DND-41 (cell line): Measurements from ENCODE around the gene GRAMD1A.

Source experiments
- ATAC-seq: fragments of 200-7000 bp; cut with Tn5 transposase; 3 replicates; pipeline ENCODE4 v1.9.1; 2021; ENCODE audit warnings: low read depth; ENCODE audit not compliant: insufficient read depth
- DNase-seq: peaks from one replicate; pipeline ENCODE4 v3.0.0-alpha.2; 2020
- H2AFZ ChIP-seq: 2 replicates; pipeline ENCODE4 v1.6.0; 2012; ENCODE audit warnings: low read depth, low read length
- H3K27ac ChIP-seq: 2 replicates; pipeline ENCODE4 v1.5.1; 2012; ENCODE audit warnings: low read length, inconsistent platforms
- H3K27me3 ChIP-seq: fragments of 200-600 bp; sonication (generic); 2 replicates; pipeline ENCODE4 v1.6.0; 2012; ENCODE audit warnings: low read length, mild to moderate bottlenecking, inconsistent platforms; ENCODE audit not compliant: insufficient read depth, poor library complexity
- H3K36me3 ChIP-seq: 2 replicates; pipeline ENCODE4 v1.5.1; 2012; ENCODE audit warnings: low read length, inconsistent platforms; ENCODE audit not compliant: insufficient read depth
- H3K4me1 ChIP-seq: 2 replicates; pipeline ENCODE4 v1.5.1; 2012; ENCODE audit warnings: mild to moderate bottlenecking, low read length; ENCODE audit not compliant: insufficient read depth
- H3K4me2 ChIP-seq: 2 replicates; pipeline ENCODE4 v1.6.0; 2012; ENCODE audit warnings: mild to moderate bottlenecking, moderate library complexity, low read length, inconsistent platforms; ENCODE audit not compliant: insufficient read depth
- H3K4me3 ChIP-seq, 2 experiments: fragments of 200-600 bp in 1 of 2; shearing (Covaris generic) in 1 of 2; 2 replicates each; pipeline ENCODE4 v1.5.1; 2012 to 2016; ENCODE audit warnings: inconsistent platforms in 2 of 2, low read length in 2 of 2, mild to moderate bottlenecking in 2 of 2, low read depth in 1 of 2, moderate library complexity in 1 of 2
- H3K79me2 ChIP-seq: 2 replicates; pipeline ENCODE4 v1.6.0; 2012; ENCODE audit warnings: low read length, inconsistent platforms; ENCODE audit not compliant: insufficient read depth
- H3K9ac ChIP-seq: 2 replicates; pipeline ENCODE4 v1.6.0; 2012; ENCODE audit warnings: low read depth, mild to moderate bottlenecking, inconsistent platforms, low read length, moderate library complexity
- H3K9me3 ChIP-seq: 2 replicates; pipeline ENCODE4 v1.5.1; 2012; ENCODE audit warnings: low read length, moderate library complexity, mild to moderate bottlenecking, inconsistent platforms; ENCODE audit not compliant: insufficient read depth, severe bottlenecking
- H4K20me1 ChIP-seq: 2 replicates; pipeline ENCODE4 v1.6.0; 2012; ENCODE audit warnings: low read length; ENCODE audit not compliant: insufficient read depth
- EZH2 ChIP-seq: IDR thresholded peaks from 3 replicates; pipeline ENCODE4 v1.6.1; 2012; ENCODE audit warnings: borderline replicate concordance, low read depth, mild to moderate bottlenecking, moderate library complexity, low read length, inconsistent platforms; ENCODE audit not compliant: severe bottlenecking
- TF ChIP-seq, protein P1 (sequence below): IDR thresholded peaks from 2 replicates; pipeline ENCODE4 v1.5.1; 2012; ENCODE audit warnings: borderline replicate concordance, low read length, moderate library complexity, mild to moderate bottlenecking; ENCODE audit not compliant: poor library complexity, severe bottlenecking; ENCODE audit errors: extremely low read depth

The GRAMD1A gene

DNA sequence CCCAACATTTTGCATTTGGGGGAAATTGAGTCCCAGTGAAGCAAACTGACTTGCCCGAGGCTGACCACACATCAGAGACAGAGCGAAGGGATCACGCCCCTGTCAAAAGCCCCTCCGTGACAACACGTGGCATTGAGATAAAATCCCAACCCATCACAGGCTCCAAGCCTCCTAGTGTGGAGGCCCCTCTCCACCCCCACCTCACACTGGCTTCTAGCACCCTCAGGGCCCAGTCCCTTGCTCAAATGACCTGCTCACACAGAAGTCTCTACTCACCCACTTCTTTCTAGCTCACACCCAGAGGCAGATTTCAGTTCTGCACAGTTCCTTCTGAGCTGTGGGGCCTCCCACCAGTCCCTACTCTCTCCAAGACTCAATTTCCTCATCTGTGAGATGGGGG is 51.7 kb downstream of the GRAMD1A start:
- no peaks in the 10 kb centered on the region for H4K20me1 ChIP-seq
- H3K4me1 ChIP-seq: no peaks in the 10 kb centered on the region
- H2AFZ ChIP-seq: no peak overlapping the region
- H3K36me3 ChIP-seq: no peaks in the 10 kb centered on the region
- DNase-seq: no peak
- H3K4me3 ChIP-seq: no peak overlapping the region
- no peak overlapping the region for H3K9ac ChIP-seq
- ATAC-seq: no peak
- H3K4me2 ChIP-seq: no peak overlapping the region
- H3K79me2 ChIP-seq: no peaks in the 10 kb centered on the region
- H3K27me3 ChIP-seq: peaks cover 19% of the 10 kb centered on the region
- TF ChIP-seq, protein P1, sequence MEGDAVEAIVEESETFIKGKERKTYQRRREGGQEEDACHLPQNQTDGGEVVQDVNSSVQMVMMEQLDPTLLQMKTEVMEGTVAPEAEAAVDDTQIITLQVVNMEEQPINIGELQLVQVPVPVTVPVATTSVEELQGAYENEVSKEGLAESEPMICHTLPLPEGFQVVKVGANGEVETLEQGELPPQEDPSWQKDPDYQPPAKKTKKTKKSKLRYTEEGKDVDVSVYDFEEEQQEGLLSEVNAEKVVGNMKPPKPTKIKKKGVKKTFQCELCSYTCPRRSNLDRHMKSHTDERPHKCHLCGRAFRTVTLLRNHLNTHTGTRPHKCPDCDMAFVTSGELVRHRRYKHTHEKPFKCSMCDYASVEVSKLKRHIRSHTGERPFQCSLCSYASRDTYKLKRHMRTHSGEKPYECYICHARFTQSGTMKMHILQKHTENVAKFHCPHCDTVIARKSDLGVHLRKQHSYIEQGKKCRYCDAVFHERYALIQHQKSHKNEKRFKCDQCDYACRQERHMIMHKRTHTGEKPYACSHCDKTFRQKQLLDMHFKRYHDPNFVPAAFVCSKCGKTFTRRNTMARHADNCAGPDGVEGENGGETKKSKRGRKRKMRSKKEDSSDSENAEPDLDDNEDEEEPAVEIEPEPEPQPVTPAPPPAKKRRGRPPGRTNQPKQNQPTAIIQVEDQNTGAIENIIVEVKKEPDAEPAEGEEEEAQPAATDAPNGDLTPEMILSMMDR: no peak
- TF ChIP-seq EZH2: no peak
- H3K27ac ChIP-seq: no peak overlapping the region
- no peaks in the 10 kb centered on the region for H3K9me3 ChIP-seq

DNA sequence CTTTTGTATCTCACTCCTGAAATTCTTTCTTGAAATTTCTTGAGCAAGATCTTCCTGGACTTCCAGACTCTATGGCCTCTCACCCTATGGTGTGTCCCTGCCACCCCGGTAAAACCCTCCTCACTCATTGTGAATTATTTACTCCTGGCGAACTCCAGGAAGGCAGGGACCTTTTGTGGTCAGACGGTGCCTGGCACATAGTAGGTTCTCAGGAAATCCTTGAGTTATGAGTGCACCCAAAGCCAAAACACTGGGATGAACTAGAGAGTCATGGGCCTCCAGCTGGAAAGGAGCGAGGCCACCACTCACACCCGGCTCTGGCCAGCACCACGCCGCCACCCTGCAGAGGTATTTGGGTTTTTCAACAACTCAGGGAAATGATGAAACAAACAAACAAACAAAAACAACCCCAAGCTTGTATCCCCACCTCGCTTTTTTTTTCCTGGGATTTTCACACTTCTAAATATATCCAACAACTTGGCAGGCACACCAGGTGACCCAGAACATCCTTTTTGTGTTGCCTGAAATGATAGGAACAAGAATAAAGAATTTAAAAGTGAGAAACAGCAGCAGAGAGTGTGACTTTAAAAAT is 52.6 kb downstream of the GRAMD1A start:
- Histone ChIP-seq H3K4me1 (no peaks in the 10 kb centered on the region), H2AFZ (no peak overlapping the region), H3K79me2 (no peaks in the 10 kb centered on the region), H3K9me3 (no peaks in the 10 kb centered on the region), H4K20me1 (no peaks in the 10 kb centered on the region), H3K36me3 (no peaks in the 10 kb centered on the region), H3K4me3 (no peak overlapping the region), H3K27me3 (peaks cover 22% of the 10 kb centered on the region), H3K4me2 (no peak overlapping the region), H3K27ac (no peak overlapping the region), H3K9ac (no peak overlapping the region)
- DNase-seq (no peak), ATAC-seq (no peak)
- TF ChIP-seq, protein P1: no peak
- TF ChIP-seq EZH2: no peak

DNA sequence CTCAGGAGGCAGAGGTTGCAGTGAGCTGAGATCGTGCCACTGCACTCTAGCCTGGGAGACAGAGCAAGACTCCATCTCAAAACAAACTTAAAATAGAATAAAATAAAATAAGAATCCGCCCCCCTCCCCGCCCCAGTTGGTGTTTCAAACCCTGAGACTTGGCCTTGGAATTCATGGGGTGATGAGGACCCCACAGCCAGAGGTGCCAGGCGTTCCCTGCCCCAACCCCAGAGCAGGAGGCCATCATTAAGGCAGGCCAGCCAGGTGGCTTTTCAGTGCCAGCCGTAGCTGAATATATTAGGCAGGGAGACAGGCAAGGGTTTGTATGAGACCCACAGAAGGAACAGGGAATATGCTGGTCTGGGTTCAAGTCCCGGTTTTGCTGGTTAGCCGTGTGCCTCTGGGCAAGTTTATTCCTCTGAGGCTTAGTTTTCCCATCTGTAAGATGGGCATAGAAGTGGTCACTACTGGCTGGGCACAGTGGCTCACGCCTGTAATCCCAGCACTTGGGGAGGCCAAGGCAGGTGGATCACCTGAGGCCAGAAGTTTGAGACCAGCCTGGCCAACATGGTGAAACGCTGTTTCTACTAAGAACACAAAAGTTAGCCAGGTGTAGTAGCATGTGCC is 53.7 kb downstream of the GRAMD1A start:
- no peak overlapping the region for H2AFZ ChIP-seq
- no peaks in the 10 kb centered on the region for H3K36me3 ChIP-seq
- peaks cover 22% of the 10 kb centered on the region for H3K27me3 ChIP-seq
- H3K4me3 ChIP-seq: no peak overlapping the region
- H3K4me2 ChIP-seq: no peak overlapping the region
- no peaks in the 10 kb centered on the region for H3K9me3 ChIP-seq
- no peaks in the 10 kb centered on the region for H3K79me2 ChIP-seq
- TF ChIP-seq EZH2: no peak
- TF ChIP-seq, protein P1: no peak
- H3K27ac ChIP-seq: no peak overlapping the region
- no peak for ATAC-seq
- H3K4me1 ChIP-seq: no peaks in the 10 kb centered on the region
- H4K20me1 ChIP-seq: no peaks in the 10 kb centered on the region
- DNase-seq: no peak
- H3K9ac ChIP-seq: no peak overlapping the region
